Smooth muscle cell (in vitro differentiated cells): Measurements from ENCODE around the gene AFAP1L2. TPM values are rescaled to one million over a fixed set of nuclear protein-coding genes. Genes with fewer than 3 reads are reported as not detected.
A peak's percentile ranks its signal among the peaks of the same experiment; 100 is the strongest.

Experiments
- DNase-seq: peaks from one replicate; lab custom pipeline; 2025; ENCODE audit not compliant: unreplicated experiment; lab: John Stamatoyannopoulos, UW
- H2AFZ ChIP-seq: fragments of 200-600 bp; sonication (generic); 2 replicates; pipeline ENCODE4 v1.6.0; 2016; ENCODE audit warnings: antibody characterized with exemption, low read depth, mild to moderate bottlenecking
- H3F3A ChIP-seq: fragments of 200-600 bp; sonication (generic); 2 replicates; pipeline ENCODE4 v1.6.0; 2017; ENCODE audit warnings: antibody characterized with exemption, low read depth
- H3K27ac ChIP-seq: fragments of 200-600 bp; sonication (generic); 2 replicates; pipeline ENCODE4 v1.5.1; 2016; ENCODE audit warnings: low read depth, mild to moderate bottlenecking
- H3K27me3 ChIP-seq: fragments of 200-600 bp; sonication (generic); 2 replicates; pipeline ENCODE4 v1.6.1; 2016; ENCODE audit warnings: low read depth, mild to moderate bottlenecking
- H3K36me3 ChIP-seq: fragments of 200-600 bp; sonication (generic); 2 replicates; pipeline ENCODE4 v1.5.1; 2016; ENCODE audit warnings: low read depth
- H3K4me1 ChIP-seq: fragments of 200-600 bp; sonication (generic); 2 replicates; pipeline ENCODE4 v1.5.1; 2016; ENCODE audit warnings: low read depth
- H3K4me2 ChIP-seq: fragments of 200-600 bp; sonication (generic); 2 replicates; pipeline ENCODE4 v1.6.0; 2016; ENCODE audit warnings: mild to moderate bottlenecking
- H3K4me3 ChIP-seq: fragments of 200-600 bp; sonication (generic); 2 replicates; pipeline ENCODE4 v1.5.1; 2016; ENCODE audit warnings: mild to moderate bottlenecking
- H3K79me2 ChIP-seq: fragments of 200-600 bp; sonication (generic); 2 replicates; pipeline ENCODE4 v1.6.0; 2016; ENCODE audit warnings: low read depth, mild to moderate bottlenecking
- H3K9ac ChIP-seq: fragments of 200-600 bp; sonication (generic); 2 replicates; pipeline ENCODE4 v1.6.0; 2016; ENCODE audit warnings: low read depth
- H3K9me3 ChIP-seq: fragments of 200-600 bp; sonication (generic); replicated peaks from 2 replicates; pipeline ENCODE4 v1.5.1; 2016; ENCODE audit warnings: low read depth
- H4K20me1 ChIP-seq: fragments of 200-600 bp; sonication (generic); 2 replicates; pipeline ENCODE4 v1.6.0; 2016; ENCODE audit warnings: low read depth
- CTCF ChIP-seq: fragments of 200-600 bp; sonication (generic); IDR thresholded peaks from 2 replicates; pipeline ENCODE4 v1.5.1; 2017; ENCODE audit warnings: borderline replicate concordance, mild to moderate bottlenecking, antibody characterized with exemption; ENCODE audit not compliant: insufficient read depth, poor library complexity, severe bottlenecking
- WGBS: methylation state at CpG from one replicate; pipeline ENCODE4 v1.1.7; 2016; ENCODE audit warnings: low lambda C conversion rate; 5-methylcytosine and 5-hydroxymethylcytosine counted together
- polyA plus RNA-seq: library from polyadenylated mRNA; unstranded; fragments of >200 nt; fragmentation: Nextera tagmentation; extraction: Ambion mirVana; gene quantifications from 2 replicates; pipeline ENCODE4 v1.2.1, GENCODE V29; 2016
- total RNA-seq: library from RNA; depleted of rRNA; stranded (reverse); fragments of >200 nt; gene quantifications from 2 replicates; pipeline ENCODE4 v1.2.3, GENCODE V29; 2014

Gene AFAP1L2
- total and polyA plus RNA-seq, 2 experiments from 2014 or later = 43.3 to 47.2 TPM

DNA sequence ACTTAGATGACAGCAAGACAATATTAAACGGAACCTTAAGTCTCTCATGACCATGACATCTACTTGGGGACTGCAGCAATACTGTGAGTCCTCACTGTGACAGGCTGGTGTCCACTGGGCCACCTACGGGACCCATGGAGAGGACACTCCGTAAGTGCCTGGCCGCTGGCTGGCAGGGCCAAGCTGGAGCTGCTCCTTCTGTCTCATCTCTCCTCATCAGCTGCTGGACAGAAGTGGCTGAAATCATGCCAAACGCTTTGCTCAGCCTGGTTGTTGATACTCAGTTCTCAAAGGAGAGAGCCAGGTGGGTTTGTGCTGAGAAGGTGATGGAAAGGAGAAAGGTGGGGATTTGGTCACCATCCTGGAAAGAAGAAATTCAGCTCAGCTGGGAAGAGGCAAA is 33.3 kb downstream of the AFAP1L2 start:
- Histone ChIP-seq H3K4me1 (peaks cover 34% of the 10 kb centered on the region), H3K36me3 (no peaks in the 10 kb centered on the region), H2AFZ (no peak overlapping the region), H3F3A (peaks cover 59% of the 10 kb centered on the region), H3K27me3 (no peaks in the 10 kb centered on the region), H3K27ac (no peak overlapping the region), H3K4me2 (no peak overlapping the region), H3K9me3 (no peaks in the 10 kb centered on the region), H3K79me2 (peaks cover 62% of the 10 kb centered on the region), H3K9ac (no peak overlapping the region), H3K4me3 (no peak overlapping the region), H4K20me1 (peaks cover 29% of the 10 kb centered on the region)
- 90% methylated on average over 5 of the region's 5 CpGs for WGBS
- no peak for TF ChIP-seq CTCF
- DNase-seq = no peak

DNA sequence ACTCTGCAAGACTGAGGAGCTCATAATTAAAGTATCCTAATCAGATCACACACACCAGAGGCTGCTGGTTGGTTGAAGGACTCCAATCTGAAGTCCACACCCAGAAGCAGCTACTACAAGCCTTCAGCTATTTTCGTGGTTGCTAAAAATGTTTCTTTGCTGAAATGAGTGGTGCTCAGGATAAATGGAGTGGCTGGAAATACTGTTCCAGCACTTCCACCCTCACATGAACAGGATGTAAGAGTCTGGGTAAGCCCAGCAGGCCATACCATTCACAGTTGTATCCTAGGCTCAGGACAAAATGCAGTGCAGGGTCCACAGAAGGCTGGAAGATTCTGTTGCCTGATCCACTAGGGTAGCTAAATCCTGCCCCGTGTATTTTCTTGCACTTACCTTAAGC is 34.1 kb downstream of the AFAP1L2 start:
- Histone ChIP-seq H3K27me3 (no peaks in the 10 kb centered on the region), H3K9ac (peak overlapping the region; percentile 6), H3F3A (peaks cover 57% of the 10 kb centered on the region), H3K79me2 (peaks cover 64% of the 10 kb centered on the region), H4K20me1 (peaks cover 23% of the 10 kb centered on the region), H3K27ac (peak overlapping the region; percentile 51), H3K4me2 (peak overlapping the region; percentile 8), H3K4me1 (peaks cover 29% of the 10 kb centered on the region), H3K4me3 (no peak overlapping the region), H2AFZ (no peak overlapping the region), H3K9me3 (no peaks in the 10 kb centered on the region), H3K36me3 (no peaks in the 10 kb centered on the region)
- no peak for TF ChIP-seq CTCF
- WGBS = 37% methylated on average over 2 of the region's 2 CpGs
- no peak for DNase-seq

DNA sequence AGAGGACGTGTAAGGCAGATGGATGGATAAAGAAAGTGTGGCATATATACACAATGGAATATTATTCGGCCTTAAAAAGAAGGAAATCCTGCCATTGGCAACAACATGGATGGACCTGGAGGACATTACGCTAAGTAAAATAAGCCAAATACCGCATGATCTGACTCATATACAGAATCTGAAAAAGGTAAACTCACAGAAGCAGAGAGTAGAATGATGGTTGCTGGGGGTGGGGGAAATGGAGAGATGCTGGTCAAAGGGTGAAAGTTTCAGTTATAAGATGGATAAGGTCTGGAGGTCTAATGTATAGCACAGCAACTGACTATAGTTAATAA is 36.3 kb downstream of the AFAP1L2 start:
- 34% methylated on average over 4 of the region's 4 CpGs for WGBS
- no peak for TF ChIP-seq CTCF
- Histone ChIP-seq H3F3A (peaks cover 43% of the 10 kb centered on the region), H4K20me1 (peaks cover 11% of the 10 kb centered on the region), H3K27ac (peak overlapping the region; percentile 70), H3K4me2 (peak overlapping the region; percentile 80), H3K9me3 (peaks cover 4% of the 10 kb centered on the region), H3K27me3 (no peaks in the 10 kb centered on the region), H3K4me1 (peaks cover 16% of the 10 kb centered on the region), H2AFZ (no peak overlapping the region), H3K79me2 (peaks cover 77% of the 10 kb centered on the region), H3K36me3 (no peaks in the 10 kb centered on the region), H3K4me3 (no peak overlapping the region), H3K9ac (no peak overlapping the region)
- DNase-seq = no peak

DNA sequence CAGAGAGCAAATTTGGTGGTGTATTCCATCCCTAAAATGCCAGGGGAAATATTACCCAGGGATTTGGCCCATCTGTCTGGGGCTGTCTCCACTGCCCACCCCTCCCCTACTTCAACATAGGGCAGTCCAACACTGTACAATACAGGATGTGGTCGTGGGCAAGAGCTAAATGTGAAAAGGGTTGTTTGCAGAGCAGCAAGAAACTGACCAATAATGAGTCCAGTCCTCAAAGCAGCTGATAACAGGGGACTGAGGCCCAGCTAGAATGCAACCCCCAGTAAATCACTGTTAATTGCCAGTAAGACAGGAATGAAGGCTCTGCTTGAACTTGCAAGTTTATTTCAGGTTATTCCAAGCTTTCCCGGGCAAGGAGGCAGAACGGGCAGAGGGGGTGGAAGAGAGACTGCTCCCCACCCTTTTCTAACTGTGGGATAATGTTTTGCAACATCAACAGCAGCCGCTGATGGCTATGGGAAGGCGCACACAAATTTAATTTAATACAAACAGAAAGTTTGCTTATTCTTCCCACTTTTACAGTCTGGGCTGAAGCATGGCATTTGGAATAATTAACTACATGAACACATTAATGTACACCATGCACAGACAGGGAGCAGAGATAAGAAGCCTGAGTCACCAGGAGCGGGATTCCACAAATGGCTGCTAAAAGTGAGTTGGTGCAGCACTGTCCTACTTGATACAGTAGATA is 36.8 kb downstream of the AFAP1L2 start:
- Histone ChIP-seq H3K27ac (peak overlapping the region; percentile 70), H3K4me3 (peak overlapping the region; percentile 3), H3K9me3 (peaks cover 4% of the 10 kb centered on the region), H3K79me2 (peaks cover 76% of the 10 kb centered on the region), H4K20me1 (peaks cover 7% of the 10 kb centered on the region), H3K36me3 (no peaks in the 10 kb centered on the region), H3K27me3 (no peaks in the 10 kb centered on the region), H3K4me2 (peak overlapping the region; percentile 80), H3F3A (peaks cover 43% of the 10 kb centered on the region), H2AFZ (no peak overlapping the region), H3K4me1 (peaks cover 16% of the 10 kb centered on the region), H3K9ac (peak overlapping the region; percentile 11)
- TF ChIP-seq CTCF = no peak
- 2% methylated on average over 6 of the region's 6 CpGs for WGBS
- no peak for DNase-seq
